Mesodermal cell (in vitro differentiated cells): ENCODE data around the gene DGKI. TPM values are rescaled to one million over a fixed set of nuclear protein-coding genes. Genes with fewer than 3 reads are reported as not detected.

ENCODE experiments used
- H3K27ac ChIP-seq: 2 replicates; pipeline ENCODE4 v1.7.0; 2013; ENCODE audit warnings: mild to moderate bottlenecking, low read depth, low read length, moderate library complexity; ENCODE audit not compliant: severe bottlenecking
- H3K36me3 ChIP-seq: 2 replicates; pipeline ENCODE4 v1.7.1; 2013; ENCODE audit warnings: mild to moderate bottlenecking, low read length, moderate library complexity; ENCODE audit not compliant: control insufficient read depth, insufficient read depth
- H3K4me1 ChIP-seq: one replicate; pipeline ENCODE4 v1.7.1; 2013; ENCODE audit warnings: mild to moderate bottlenecking, low read length; ENCODE audit not compliant: insufficient read depth, control insufficient read depth, poor library complexity, severe bottlenecking
- H3K4me3 ChIP-seq: 2 replicates; pipeline ENCODE4 v1.7.0; 2013; ENCODE audit warnings: low read length, control low read depth, mild to moderate bottlenecking; ENCODE audit not compliant: insufficient read depth, poor library complexity, severe bottlenecking; ENCODE audit errors: extremely low read depth
- H3K9me3 ChIP-seq: 2 replicates; pipeline ENCODE4 v1.7.1; 2013; ENCODE audit warnings: mild to moderate bottlenecking, low read length, moderate library complexity; ENCODE audit not compliant: control insufficient read depth
- WGBS, 2 experiments: methylation state at CpG; one replicate each; pipeline ENCODE4 v1.1.5; 2013; ENCODE audit warnings: missing lambda C conversion rate in 2 of 2; ENCODE audit not compliant: insufficient coverage in 2 of 2; 5-methylcytosine and 5-hydroxymethylcytosine counted together
- polyA plus RNA-seq, 2 experiments: library from polyadenylated mRNA; stranded (reverse); fragments of 50-300 nt; gene quantifications; one replicate each; pipeline ENCODE4 v1.2.3, GENCODE V29; 2013

Gene DGKI
- 0.96 TPM for polyA plus RNA-seq (2013, experiment 1 of 2)
- 0.96 TPM for polyA plus RNA-seq (2013, experiment 2 of 2)

DNA sequence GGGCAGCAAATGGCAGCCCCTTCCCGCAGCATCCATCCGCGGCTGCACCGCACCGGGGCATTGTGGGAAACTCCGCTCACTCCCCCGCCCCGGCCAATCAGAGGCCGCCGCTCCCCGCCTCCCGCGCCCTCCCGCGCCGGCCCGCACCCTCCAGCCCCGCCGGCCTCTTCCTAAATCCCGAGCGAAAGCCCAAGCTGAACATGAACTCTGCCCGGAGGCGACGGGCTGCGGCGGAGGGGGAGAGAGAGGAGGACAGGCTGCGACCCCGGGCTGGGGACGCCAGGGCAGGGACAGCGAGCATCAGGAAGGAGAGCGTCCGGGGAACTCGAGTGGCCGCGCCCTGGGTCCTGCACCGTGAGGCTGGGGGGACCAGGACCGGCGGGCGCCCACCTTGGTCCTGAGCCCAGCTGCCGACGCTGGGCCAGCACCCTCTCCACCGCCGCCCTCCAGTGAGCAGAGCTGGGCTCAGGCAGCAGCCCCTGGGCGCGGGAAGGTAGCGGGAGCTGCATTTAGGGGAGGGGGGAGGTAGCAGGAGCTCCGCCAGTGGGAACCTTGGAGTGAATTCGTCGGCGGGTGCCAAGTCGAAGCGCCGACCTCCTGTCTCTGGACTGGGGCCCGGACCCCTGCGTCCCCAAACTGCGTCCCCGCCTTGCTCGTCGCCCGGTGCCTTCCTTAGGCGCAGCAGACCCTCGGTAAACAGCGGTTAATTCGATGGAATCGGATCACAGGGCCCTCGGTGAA, at the start of gene DGKI:
TSS of gene DGKI (minus strand) at position 148 of the 741 bp plus-strand sequence.
- Histone ChIP-seq H3K4me3 (peak within 1 kb of the TSS; percentile 28), H3K4me1 (peaks cover 3% of the 10 kb centered on the region), H3K27ac (no peak within 1 kb of the TSS), H3K9me3 (no peaks in the 10 kb centered on the region), H3K36me3 (no peaks in the 10 kb centered on the region)
- WGBS, 2 experiments = 1% methylated on average over 45 to 58 of the region's 66 CpGs

DNA sequence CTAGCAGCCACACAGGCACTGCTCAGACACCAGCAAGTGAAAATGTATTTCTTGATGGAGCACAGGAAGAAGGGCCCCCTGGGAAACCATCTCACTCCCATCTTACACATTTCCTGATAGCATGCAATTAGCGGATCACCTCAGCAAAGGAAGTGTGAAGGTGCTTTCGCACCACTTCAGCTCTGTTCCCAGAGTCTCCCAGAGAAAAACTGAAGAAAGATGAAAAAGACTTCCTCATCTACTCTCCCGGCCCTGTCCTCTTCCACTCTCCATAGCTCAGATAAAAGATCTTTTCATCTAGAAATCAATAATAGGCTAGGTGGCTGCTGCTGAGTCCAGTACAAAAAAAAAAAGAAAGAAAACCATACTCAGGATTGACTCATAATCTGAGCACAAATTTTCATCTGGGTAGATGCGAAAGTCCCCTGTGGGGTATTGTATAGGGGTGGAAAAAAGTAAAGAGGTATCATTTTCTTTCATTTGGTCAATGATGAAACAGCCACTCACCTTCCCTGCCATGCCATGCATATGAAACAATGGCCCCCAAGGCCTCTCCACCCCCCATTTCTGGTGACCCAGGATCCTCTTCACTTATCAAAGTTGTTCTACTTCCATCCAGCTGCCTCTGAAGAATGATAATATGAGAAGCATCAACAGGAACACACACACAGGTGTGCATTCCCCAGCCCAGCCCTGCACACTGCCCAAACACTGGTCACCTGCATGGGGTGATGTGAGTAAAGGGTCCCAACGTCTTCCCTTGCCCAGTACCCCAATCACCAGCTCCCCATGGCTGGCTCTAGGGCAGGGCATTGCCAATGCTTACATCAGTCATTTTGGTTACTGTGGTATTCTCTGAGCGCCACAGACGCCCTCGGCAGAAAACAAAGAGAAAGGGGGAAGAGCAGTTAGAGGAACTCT, 48.8 kb upstream of the DGKI start:
- H3K9me3 ChIP-seq = no peaks in the 10 kb centered on the region
- peaks cover 79% of the 10 kb centered on the region for H3K36me3 ChIP-seq
- peaks cover 8% of the 10 kb centered on the region for H3K4me1 ChIP-seq
- H3K4me3 ChIP-seq = no peak overlapping the region
- no peak overlapping the region for H3K27ac ChIP-seq
- 93% methylated on average over 3 of the region's 8 CpGs; no CpG with 5 or more reads in 1 of the 2 experiments for WGBS, 2 experiments

DNA sequence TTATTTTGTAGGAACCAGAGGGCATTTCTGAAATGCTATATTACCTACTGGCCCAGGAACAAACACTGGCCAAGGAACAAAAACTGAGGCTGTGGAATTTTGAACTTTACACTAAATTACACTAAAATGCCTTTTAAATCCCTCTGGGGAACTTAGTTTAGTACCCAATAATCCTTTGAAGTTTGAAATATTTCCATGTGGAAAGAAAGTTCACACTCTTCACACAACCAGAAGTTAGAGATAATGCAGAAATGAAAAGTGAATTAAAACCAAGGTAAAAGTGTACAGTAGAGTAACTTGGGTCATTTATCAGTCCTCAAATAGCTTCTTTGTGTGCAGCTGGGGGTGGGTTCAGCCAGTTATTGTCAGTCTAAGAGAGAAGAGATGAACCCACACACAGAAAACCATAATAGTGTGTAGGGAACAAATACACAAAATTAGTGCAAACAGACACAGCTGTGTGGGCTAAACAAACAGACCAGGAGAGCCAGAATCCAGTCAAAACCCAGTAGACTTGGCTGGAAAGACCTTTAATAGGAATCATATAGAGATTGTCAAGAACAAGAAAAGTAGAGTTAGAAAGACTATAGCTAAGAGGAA, 46.5 kb upstream of the DGKI start:
- H3K36me3 ChIP-seq = peaks cover 92% of the 10 kb centered on the region
- H3K27ac ChIP-seq = no peak overlapping the region
- no peak overlapping the region for H3K4me3 ChIP-seq
- no peaks in the 10 kb centered on the region for H3K9me3 ChIP-seq
- H3K4me1 ChIP-seq = no peaks in the 10 kb centered on the region

DNA sequence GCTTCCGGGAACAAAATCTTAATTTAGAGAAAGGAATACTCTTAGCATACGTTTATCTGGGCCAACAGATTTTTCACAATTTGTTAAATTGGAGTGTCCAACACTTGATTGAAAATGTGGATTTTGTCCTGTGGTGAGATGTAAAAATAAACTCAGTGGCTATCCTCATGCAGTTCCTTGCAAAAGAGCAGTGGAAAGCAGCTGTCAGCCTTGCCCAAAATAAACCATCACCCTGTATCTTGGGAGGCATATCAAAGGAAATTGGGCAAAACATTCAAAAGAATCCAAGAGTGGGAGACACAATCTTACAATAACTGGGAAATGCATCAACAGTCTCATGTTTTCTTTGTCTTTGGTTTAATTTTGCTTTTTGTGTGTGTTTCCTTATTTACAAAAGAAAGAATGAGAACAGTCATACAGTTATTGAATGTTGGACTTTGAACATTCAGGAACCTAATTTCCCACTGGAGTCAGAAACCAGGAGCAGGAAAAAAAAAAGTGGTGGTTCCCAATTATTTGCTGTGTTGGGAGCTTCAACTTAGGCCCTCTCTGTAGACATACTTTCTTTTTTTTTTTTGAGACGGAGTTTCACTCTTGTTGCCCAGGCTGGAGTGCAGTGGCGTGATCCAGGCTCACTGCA, 44.4 kb upstream of the DGKI start:
- H3K4me3 ChIP-seq = no peak overlapping the region
- no peaks in the 10 kb centered on the region for H3K4me1 ChIP-seq
- peaks cover 92% of the 10 kb centered on the region for H3K36me3 ChIP-seq
- H3K9me3 ChIP-seq = no peaks in the 10 kb centered on the region
- 96 to 100% methylated on average over 1 to 3 of the region's 4 CpGs for WGBS, 2 experiments
- H3K27ac ChIP-seq = no peak overlapping the region

DNA sequence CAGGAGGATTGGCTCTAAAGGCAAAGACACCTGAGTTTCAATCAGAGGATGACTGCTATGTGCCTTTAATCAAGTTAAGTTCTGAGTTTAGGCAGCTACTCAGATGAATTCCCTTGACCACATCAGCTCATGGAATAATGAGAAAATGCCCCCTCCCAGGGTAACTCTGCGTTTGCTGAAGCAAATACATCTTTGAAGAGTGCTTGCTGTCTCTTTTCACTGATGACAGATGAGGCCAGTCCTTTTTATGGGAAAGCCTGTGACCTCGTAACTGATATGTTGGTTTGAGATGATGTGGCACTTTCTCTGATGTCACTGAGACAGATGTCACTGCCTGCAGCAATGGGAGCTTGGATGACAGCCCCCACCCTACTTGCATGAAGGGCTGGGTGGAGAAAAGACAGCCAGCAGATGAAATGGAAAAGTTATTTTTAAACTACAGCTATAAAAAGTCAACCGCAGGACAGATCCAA, 43.7 kb upstream of the DGKI start:
- Histone ChIP-seq H3K9me3 (no peaks in the 10 kb centered on the region), H3K27ac (no peak overlapping the region), H3K4me3 (no peak overlapping the region), H3K36me3 (peaks cover 92% of the 10 kb centered on the region), H3K4me1 (no peaks in the 10 kb centered on the region)
- 85 to 88% methylated on average over 1 to 2 of the region's 3 CpGs for WGBS, 2 experiments

DNA sequence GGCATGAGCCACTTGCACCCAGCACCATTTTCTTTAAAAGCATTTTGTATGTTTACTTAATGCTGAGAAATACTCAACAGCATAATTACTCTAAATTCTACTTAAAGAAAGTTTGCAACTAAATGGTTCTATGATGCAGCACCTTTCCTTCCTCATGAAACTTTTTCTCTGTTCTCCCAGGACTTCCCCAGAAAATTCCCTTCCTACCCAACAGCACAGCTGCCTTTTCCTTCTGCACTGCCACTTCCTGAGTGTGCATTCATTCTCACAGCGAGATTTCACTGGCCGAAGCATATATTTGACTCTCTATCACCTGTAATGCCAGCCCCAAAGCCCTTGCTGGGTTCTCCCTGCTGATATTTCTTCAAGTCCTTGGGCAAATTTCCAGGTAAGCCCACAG, 41.5 kb upstream of the DGKI start:
- 96 to 100% methylated on average over 2 of the region's 2 CpGs for WGBS, 2 experiments
- Histone ChIP-seq H3K9me3 (no peaks in the 10 kb centered on the region), H3K4me1 (peaks cover under 1% of the 10 kb centered on the region), H3K4me3 (no peak overlapping the region), H3K27ac (no peak overlapping the region), H3K36me3 (peaks cover 92% of the 10 kb centered on the region)

DNA sequence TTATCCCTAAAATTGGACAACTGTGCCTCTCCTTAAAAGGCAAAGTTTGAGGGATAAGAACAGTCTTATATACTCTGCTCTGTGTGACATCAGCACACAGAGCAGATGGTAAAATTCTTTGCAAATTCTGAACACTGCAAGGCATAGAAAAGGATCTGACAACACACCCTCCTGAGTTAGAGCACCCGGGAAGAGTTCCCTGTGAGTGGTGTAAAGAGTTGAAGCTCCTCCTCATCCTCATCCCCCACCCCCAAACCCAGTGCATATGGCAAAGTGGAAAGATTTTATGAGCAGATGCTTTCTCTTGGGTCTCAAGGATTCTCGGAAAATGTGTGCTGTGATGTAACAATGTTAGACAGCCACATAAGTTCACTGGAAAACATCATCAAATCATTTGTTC, 40.0 kb upstream of the DGKI start:
- H3K27ac ChIP-seq = no peak overlapping the region
- WGBS, 2 experiments = 100% methylated on average over 1 of the region's 2 CpGs; no CpG with 5 or more reads in 1 of the 2 experiments

DNA sequence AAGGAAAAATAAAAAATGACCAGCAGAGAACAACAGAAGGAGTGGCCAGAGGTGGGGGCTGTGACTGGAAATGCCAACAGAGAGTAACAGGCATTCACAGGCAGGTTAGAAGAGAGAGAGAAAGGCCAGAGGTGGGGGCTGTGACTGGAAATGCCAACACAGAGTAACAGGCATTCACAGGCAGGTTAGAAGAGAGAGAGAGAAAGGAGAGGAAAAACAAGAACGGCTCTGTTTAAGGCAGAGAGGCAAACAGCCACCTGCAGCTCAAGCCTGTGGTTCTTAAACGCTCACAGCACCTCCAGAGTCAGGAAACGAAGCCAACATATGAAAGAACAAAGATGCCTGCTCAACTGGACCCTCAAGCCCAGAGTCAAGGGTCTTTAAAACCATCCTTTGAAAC, 39.5 kb upstream of the DGKI start:
- Histone ChIP-seq H3K27ac (no peak overlapping the region), H3K4me1 (peaks cover 8% of the 10 kb centered on the region), H3K4me3 (no peak overlapping the region), H3K9me3 (no peaks in the 10 kb centered on the region), H3K36me3 (peaks cover 98% of the 10 kb centered on the region)
- WGBS, 2 experiments = 59 to 79% methylated on average over 3 of the region's 3 CpGs

More for the DNA sequence above, 40.0 kb upstream of the DGKI start:
- Histone ChIP-seq H3K36me3 (peaks cover 94% of the 10 kb centered on the region), H3K4me1 (peaks cover 8% of the 10 kb centered on the region), H3K9me3 (no peaks in the 10 kb centered on the region), H3K4me3 (no peak overlapping the region)

DNA sequence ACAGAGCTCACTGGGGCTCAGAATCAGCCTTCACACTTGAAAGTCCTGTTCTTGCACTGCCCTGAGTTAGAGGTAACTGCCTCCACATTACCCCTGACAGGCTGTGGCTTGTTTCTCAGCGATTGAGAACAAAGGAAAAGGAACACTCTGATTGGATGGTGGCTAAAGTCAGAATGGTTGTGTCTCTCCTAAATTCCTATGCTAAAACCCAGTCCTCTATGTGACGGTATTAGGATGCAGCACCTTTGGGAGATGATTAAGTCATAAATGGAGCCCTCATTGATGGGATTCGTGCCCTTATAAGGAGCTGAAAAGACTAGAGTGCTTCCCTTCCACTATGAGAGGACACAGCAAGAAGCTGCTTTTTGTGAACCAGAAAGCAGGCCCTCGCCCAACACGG, 38.9 kb upstream of the DGKI start:
- peaks cover 8% of the 10 kb centered on the region for H3K4me1 ChIP-seq
- no peaks in the 10 kb centered on the region for H3K9me3 ChIP-seq
- no peak overlapping the region for H3K4me3 ChIP-seq
- peaks cover 97% of the 10 kb centered on the region for H3K36me3 ChIP-seq
- H3K27ac ChIP-seq = no peak overlapping the region
- 94% methylated on average over 3 of the region's 5 CpGs; no CpG with 5 or more reads in 1 of the 2 experiments for WGBS, 2 experiments

DNA sequence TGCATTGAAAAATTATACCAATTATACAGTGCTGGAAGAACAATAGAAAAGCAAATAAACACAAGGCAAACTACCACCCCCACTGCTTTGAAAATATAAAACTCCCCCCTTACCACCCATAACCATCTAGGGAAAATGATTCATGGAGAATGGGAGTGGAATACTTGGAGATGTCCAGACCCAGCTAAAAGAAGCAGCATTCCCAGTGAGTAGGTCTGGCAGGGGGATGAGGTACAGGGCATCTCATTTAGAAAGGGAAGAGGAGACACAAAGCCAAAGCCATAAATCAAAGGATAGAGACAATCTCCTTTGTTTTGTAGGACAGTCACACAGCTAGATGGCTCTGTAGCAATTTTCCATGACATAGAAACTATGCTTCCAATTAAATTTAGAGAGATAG, 36.0 kb upstream of the DGKI start:
- Histone ChIP-seq H3K9me3 (no peaks in the 10 kb centered on the region), H3K27ac (peak overlapping the region; percentile 38), H3K4me3 (no peak overlapping the region), H3K36me3 (peaks cover 99% of the 10 kb centered on the region), H3K4me1 (peaks cover 21% of the 10 kb centered on the region)
